GM18870 (cell line): Measurements from ENCODE around the gene VPS13D.
"Not testable (repeated sequence)": the region's sequence is repeated elsewhere in the genome, so short reads cannot be mapped to it uniquely, and the experiment has no call there.

Experiments
- ATAC-seq: cut with Tn5 transposase; IDR thresholded peaks from one replicate; pipeline ENCODE4 v1.9.1; 2021; ENCODE audit warnings: moderate library complexity; ENCODE audit not compliant: unreplicated experiment

VPS13D gene

GRCh38 chr1:12285496-12286143 is 55.8 kb downstream of the VPS13D start:
- no peak for ATAC-seq

DNA sequence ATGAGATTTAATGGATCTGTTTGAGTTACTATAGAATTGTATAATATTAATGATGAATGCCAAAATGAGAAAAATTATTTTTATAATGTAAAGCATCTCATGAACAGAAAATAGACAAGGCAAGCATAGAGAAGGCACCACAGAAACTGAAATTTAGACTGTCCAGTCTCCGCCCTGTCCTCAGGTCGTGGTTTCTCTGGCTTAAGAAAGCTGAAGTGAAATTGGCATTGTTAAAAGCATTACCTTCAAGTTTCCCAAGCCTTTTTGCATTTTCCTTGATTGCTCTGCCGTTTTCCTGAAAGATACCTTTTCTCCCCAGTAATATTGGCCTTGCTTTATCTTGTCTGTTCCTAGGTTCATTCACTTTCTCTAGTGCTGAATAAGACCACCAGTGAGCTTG is 58.0 kb downstream of the VPS13D start:
- ATAC-seq = no peak

DNA sequence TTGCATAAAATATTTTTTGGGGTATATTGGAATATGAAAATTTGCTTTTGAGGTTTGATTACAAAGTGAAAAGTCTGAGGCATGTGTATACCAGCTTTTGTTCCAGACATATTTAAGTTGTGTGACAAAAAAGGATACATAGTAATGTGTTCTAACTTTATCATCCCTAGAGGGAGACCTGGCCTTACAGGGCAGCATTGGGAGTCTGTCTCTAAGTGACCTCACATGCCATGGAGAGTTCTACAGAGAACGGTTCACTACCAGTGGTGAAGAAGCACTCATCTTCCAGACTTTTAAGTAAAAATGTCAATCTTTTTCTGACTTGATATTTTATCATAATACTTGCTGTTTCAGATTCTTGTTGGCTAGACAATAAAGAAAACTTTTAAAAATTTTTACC is 61.0 kb downstream of the VPS13D start:
- no peak for ATAC-seq

- no peak for ATAC-seq
Measured at GRCh38 chr1:12293416-12293815, 63.6 kb downstream of the VPS13D start.

- no peak for ATAC-seq
Measured at GRCh38 chr1:12294076-12294475, 64.2 kb downstream of the VPS13D start.

DNA sequence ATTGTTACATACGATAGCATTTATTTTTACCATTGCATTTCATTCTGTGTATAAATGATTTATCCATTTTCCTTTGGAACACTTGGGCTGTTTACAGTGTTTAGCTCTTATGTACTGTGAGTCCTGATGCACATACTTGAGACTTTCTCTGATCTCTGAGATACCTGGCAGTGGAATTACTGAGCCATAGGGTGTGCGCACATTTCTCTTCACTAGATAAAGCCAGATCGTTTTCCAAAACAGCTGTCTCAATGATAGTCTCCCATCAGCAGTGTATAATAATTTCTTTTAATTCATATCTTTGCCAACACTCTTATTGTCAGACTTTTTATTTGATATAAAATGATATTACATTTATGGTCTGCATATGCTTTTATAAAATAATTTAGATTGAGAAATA is 66.2 kb downstream of the VPS13D start:
- no peak for ATAC-seq

DNA sequence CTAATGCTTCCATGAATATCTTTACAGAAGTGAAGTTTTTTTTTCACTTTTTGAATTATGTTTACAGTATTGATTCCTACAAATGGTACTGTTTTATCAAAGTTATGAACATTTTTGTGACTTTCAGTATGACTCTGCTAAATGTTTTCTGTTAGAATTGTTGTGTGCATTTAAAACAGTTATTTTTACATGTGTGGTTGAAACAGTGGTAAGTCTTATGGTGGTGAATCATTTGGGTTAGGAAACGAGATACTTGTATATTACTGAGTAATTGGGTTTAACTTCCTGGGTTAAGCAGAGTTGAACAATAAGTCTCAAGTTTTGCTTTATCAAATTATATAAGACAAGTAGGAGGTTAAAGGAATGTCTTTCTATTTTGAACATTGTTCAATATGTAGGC is 66.8 kb downstream of the VPS13D start:
- peak; percentile 76 for ATAC-seq

DNA sequence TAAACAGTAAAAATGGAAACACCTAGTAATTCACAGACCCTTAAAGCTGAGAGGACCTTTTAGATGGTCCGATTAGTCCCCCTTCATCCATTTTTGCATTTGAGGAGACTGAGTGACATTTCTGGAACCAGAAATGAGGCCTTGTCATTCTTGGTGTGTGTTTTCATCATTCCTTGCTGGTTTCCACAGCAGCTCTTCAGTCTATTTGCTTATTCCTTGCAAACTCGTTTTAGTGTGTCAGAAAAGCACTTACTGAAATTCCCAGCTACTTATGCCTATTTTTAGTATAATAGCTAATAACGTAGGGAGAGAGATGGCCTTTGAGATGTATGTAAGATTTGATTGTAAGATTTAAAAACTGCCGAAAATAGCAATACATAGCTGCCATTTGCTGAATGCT is 70.9 kb downstream of the VPS13D start:
- no peak for ATAC-seq

- ATAC-seq = no peak
Measured at GRCh38 chr1:12301518-12302237, 71.8 kb downstream of the VPS13D start.

DNA sequence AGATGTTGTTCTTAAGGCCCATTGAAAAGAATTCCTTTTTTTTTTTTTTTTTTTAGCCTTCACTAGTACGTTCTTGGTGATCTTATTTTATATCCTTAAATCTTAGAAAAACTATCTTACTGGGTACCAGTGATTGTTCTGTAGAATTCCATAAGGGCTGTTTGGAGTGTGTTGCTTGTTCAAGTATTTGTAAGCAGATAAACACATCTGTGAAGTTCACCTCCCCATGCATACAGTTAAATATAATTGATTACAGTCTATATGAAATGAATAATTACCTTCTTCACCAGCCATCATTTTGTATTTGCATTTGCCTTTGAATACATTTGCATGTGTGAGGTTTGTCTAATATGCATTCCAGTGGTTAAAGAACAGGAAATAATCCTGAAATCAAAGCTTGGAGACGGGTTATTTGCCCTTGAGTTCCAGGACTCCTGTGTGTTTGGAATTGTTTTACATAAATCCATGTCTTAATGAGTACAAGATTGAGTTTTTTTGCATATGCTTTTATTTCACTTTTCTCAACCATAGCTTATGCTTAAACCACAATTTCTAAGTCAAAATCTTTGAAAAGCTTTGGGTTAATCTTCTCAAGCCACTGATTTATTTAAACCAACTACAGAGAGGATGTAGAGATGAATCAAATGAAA is 73.1 kb downstream of the VPS13D start:
- no peak for ATAC-seq

GRCh38 chr1:12305377-12305776 is 75.5 kb downstream of the VPS13D start:
- ATAC-seq = no peak

DNA sequence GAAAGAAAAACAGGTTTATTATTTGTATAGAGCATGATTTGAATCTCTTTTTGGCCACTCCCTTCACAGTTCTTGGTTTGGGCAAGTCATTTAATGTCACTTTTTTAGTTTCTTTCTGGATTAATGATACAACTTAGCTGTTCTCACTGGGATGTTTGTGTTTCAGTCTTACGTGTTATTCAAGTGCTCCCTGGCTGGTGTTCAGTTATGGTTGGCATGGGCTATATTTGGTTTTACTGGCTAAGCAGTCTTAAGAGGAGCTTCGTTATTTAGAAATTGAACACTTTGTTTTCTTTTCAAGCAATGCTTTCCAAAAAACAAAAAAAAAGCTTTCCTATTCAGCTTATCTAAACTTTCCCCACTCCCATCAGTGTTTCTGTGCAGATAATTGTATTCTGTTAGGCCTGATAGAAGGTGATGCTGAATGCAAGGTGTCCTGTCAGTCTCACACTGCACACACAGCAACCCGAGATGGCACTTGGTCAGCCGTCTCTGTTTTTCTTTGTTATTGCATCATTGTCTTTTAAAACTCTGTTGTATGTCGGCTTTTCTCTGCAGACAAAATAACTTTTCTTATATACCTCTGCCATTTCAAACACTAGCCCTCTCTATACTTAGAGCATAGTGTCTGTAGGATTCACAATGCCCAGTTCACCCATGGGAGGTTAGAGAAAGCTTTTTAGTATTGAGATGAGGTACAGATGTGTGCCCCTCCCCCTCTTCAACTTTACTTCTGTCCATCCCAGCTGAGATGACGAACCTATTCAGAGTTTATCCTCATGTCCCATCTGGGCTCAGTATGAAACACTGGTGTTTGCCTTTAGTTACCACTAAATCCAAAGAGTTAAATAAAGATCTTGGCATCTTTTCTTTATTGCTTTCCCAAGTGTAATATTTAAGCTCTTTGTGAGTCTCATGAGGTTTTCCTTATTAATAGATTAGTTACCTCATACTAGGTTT is 80.2 kb downstream of the VPS13D start:
- ATAC-seq = no peak

DNA sequence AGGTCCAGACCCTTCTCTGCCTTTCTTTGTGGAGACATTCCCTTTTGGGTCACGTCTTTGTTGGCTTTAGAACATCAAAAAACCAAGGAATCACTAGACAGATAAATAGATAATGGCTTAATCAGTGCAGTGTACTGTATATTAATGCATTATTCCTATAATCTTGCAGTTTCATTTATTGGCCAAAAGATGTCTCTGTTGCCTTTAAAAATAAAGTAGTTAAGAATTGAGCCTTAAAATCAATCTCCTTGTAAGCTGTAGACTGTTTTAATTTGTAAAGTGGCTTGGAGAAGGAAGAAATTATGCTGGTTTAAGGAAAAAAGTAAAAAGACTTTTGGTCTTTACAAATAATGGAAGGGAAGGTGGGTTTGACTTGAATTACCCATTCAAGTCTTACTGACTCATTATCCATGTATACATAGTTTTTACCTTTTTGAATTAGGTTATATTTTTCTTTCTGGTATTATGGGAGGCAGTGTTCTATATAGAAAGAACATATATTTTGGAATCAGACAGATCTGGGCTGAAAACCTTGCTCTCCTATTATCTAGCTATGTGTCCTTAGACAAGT is 84.6 kb downstream of the VPS13D start:
- no peak for ATAC-seq

- no peak for ATAC-seq
Measured at GRCh38 chr1:12315146-12315545, 85.3 kb downstream of the VPS13D start.

- no peak for ATAC-seq
Measured at GRCh38 chr1:12316331-12316730, 86.5 kb downstream of the VPS13D start.

GRCh38 chr1:12320486-12320885 is 90.7 kb downstream of the VPS13D start:
- ATAC-seq = no peak

DNA sequence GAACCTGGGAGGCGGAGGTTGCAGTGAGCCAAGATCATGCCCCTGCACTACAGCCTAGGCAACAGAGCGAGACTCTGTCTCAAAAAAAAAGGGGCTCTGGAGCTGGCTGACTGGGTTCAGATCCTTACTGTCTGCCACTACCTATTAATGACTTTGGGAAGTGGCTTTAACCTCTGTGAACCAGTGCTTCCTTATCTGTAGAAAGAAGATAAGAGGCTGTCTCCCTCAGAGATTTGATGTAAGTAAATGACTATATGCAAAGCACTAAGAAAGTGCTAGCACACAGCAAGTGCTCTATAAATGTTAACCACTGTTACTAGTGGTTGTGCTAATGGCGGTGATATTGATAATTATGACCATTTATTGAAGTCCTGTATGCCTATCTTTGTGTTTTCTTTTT is 94.6 kb downstream of the VPS13D start:
- ATAC-seq = no peak

DNA sequence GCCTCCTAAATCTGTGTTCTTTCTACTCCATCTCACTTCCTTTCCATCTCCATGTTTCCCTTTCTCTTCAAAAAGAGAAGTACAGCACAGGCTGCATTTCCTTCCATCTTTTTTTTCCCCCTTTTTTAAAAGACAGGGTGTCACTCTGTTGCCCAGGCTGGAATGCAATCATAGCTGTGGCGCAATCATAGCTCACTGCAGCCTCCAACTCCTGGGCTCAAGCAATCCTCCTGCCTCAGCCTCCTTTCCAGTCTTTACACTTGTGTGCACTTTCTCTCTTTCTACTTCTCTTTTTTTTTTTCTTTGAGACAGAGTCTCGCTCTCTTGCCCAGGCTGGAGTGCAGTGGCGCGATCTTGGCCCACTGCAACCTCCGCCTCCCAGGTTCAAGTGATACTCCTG is 95.1 kb downstream of the VPS13D start:
- ATAC-seq = not testable (repeated sequence)

DNA sequence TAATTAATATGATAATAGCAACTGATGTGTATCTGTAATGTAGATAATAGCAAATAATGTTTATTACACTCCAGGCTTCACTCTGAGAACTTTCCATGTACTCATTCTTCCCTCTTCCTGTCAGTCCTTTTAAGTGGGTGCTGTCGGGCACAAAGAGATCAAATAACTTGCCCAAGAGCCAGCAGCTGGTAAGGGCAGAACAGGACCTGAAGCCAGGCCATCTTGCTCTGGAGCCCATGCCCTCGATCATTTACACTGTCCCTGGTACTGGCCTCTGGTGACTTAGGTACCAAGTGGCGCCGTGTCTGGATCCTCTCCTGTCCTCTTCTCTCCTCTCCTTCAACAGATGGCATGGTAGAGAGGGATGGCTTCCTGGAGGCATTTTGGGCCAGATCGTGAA is 97.2 kb downstream of the VPS13D start:
- no peak for ATAC-seq

- ATAC-seq = no peak
Measured at GRCh38 chr1:12327566-12327965, 97.7 kb downstream of the VPS13D start.
